Measurements from ENCODE around the gene PDCD11. TPM values are rescaled to one million over a fixed set of nuclear protein-coding genes. Genes with fewer than 3 reads are reported as not detected.
A peak's percentile ranks its signal among the peaks of the same experiment; 100 is the strongest.
"Not testable (repeated sequence)": the region's sequence is repeated elsewhere in the genome, so short reads cannot be mapped to it uniquely, and the experiment has no call there.

The PDCD11 gene
- polyA plus RNA-seq, 1 donor: 23.8 TPM

DNA sequence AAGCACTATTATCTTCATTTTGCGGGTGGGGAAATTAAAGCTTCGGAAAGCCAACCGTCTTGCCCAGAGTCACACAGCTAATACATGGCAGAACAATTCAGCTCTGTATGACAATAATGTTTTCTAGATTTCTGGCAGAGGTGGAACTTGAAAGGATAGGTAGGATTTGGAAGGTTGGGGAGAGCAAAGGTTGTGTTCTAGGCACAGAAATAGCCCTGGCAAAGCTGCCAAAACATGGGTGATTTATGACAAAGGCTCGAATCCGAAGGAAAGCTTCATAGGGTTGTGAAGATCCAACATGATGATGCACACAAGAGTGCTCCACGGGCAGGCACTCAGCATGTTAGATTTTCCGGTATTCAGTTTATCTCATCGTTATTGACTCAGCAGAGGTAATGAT is 19.2 kb downstream of the PDCD11 start:
- no peaks in the 10 kb centered on the region for H3K9me3 ChIP-seq (ENCODE audit: control insufficient read depth, low read depth, low read length)
- peaks cover 6% of the 10 kb centered on the region for H3K4me1 ChIP-seq (ENCODE audit: control insufficient read depth, insufficient read depth, low read length)
- H3K27ac ChIP-seq (ENCODE audit: low read length): no peak overlapping the region
- DNase-seq: no peak
- WGBS (ENCODE audit: insufficient coverage, low lambda C conversion rate): 100% methylated on average over 1 of the region's 8 CpGs
- no peaks in the 10 kb centered on the region for H3K27me3 ChIP-seq (ENCODE audit: control insufficient read depth, insufficient read depth, low read length)
- no peak overlapping the region for H3K4me3 ChIP-seq (ENCODE audit: low read length)
- peaks cover 88% of the 10 kb centered on the region for H3K36me3 ChIP-seq (ENCODE audit: control insufficient read depth, insufficient read depth, low read length)

DNA sequence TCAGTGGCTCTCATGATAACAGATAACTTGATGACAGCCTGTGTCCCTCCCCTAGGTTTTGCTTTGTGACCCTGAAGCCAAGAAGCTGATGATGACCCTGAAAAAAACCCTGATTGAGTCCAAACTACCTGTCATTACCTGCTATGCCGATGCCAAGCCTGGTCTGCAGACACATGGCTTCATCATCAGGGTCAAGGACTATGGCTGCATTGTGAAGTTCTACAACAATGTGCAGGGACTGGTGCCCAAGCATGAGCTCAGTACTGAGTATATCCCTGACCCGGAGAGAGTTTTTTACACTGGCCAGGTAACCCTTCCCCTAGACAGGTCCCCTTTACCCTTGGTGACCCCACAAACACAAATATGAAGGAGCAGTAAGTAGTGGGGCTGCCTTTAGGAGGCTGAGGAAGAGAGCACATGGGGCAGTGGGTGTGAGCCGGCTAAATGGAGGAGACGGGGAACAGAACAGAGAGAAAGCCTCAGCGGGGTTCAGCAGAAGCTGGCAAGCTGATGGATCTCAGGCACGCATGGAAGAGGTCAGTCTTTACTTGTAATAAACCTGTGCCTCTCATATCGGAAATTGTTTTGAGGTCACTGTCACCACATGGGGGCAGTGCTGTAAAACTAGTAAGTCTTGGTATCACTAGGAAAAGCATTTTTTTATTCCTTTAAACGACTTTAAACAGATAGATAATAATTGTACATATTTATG is 20.2 kb downstream of the PDCD11 start:
- no peaks in the 10 kb centered on the region for H3K9me3 ChIP-seq (ENCODE audit: control insufficient read depth, low read depth, low read length)
- peak; percentile 48 to 53 for DNase-seq
- 39% methylated on average over 3 of the region's 8 CpGs for WGBS (ENCODE audit: insufficient coverage, low lambda C conversion rate)
- H3K27ac ChIP-seq (ENCODE audit: low read length): no peak overlapping the region
- no peak overlapping the region for H3K4me3 ChIP-seq (ENCODE audit: low read length)
- H3K4me1 ChIP-seq (ENCODE audit: control insufficient read depth, insufficient read depth, low read length): peaks cover 6% of the 10 kb centered on the region
- peaks cover 87% of the 10 kb centered on the region for H3K36me3 ChIP-seq (ENCODE audit: control insufficient read depth, insufficient read depth, low read length)
- no peaks in the 10 kb centered on the region for H3K27me3 ChIP-seq (ENCODE audit: control insufficient read depth, insufficient read depth, low read length)

DNA sequence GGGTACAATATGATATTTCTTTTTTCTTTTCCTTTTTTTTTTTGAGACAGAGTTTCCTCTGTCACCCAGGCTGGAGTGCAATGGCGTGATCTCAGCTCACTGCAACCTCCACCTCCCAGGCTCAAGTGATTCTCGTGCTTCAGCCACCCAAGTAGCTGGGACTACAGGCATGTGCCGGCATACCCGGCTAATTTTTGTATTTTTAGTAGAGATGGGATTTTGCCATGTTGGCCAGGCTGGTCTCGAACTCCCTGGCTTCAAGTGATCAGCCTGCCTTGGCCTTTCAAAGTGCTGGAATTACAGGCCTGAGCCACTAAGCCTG is 20.7 kb downstream of the PDCD11 start:
- H3K36me3 ChIP-seq (ENCODE audit: control insufficient read depth, insufficient read depth, low read length): peaks cover 85% of the 10 kb centered on the region
- H3K4me1 ChIP-seq (ENCODE audit: control insufficient read depth, insufficient read depth, low read length); H3K4me3 ChIP-seq (ENCODE audit: low read length); DNase-seq; H3K27me3 ChIP-seq (ENCODE audit: control insufficient read depth, insufficient read depth, low read length); H3K9me3 ChIP-seq (ENCODE audit: control insufficient read depth, low read depth, low read length); H3K27ac ChIP-seq (ENCODE audit: low read length): not testable (repeated sequence)
- no CpG with 5 or more reads among the region's 5 CpGs for WGBS (ENCODE audit: insufficient coverage, low lambda C conversion rate)

DNA sequence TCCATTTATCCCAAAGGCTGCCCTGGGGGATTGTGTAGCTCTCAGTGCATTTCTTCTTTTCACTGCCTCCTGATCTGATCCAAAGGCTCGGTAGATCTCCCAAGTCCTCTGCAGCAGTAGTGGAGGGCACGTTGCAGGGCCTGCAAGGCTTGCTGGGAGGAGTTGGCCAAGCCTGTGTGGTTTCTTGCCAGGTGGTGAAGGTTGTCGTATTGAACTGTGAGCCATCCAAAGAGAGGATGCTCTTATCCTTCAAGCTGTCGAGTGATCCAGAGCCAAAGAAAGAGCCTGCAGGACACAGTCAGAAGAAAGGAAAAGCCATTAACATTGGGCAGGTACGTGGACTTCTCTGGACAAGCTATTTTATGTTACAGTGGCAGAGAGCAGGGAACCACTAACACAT is 21.2 kb downstream of the PDCD11 start:
- Histone ChIP-seq H3K27me3 (ENCODE audit: control insufficient read depth, insufficient read depth, low read length) (no peaks in the 10 kb centered on the region), H3K27ac (ENCODE audit: low read length) (no peak overlapping the region), H3K36me3 (ENCODE audit: control insufficient read depth, insufficient read depth, low read length) (peaks cover 85% of the 10 kb centered on the region), H3K9me3 (ENCODE audit: control insufficient read depth, low read depth, low read length) (no peaks in the 10 kb centered on the region), H3K4me3 (ENCODE audit: low read length) (no peak overlapping the region), H3K4me1 (ENCODE audit: control insufficient read depth, insufficient read depth, low read length) (peaks cover 6% of the 10 kb centered on the region)
- no peak for DNase-seq
- no CpG with 5 or more reads among the region's 5 CpGs for WGBS (ENCODE audit: insufficient coverage, low lambda C conversion rate)

DNA sequence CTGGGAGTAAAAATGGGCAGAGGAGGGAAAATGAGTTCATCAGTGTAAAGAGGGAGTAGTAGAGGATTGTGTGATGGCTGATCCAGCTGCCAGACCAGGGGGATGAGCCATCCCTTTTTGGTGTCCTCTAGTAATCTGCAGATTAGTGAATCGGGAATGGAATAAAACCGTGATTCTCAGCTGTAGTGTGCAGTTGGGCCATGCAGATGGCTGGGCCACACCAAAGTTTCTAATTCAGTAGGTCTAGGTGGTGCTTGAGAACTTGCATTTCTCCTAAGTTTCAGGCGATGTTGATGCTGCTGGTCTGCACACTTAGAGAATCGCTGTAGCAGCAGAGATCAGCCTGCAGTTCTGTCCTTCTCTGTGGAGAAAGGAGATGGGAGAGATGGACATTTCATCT is 22.7 kb downstream of the PDCD11 start:
- Histone ChIP-seq H3K36me3 (ENCODE audit: control insufficient read depth, insufficient read depth, low read length) (peaks cover 85% of the 10 kb centered on the region), H3K27ac (ENCODE audit: low read length) (no peak overlapping the region), H3K4me1 (ENCODE audit: control insufficient read depth, insufficient read depth, low read length) (peaks cover 3% of the 10 kb centered on the region), H3K27me3 (ENCODE audit: control insufficient read depth, insufficient read depth, low read length) (no peaks in the 10 kb centered on the region), H3K9me3 (ENCODE audit: control insufficient read depth, low read depth, low read length) (no peaks in the 10 kb centered on the region), H3K4me3 (ENCODE audit: low read length) (no peak overlapping the region)
- WGBS (ENCODE audit: insufficient coverage, low lambda C conversion rate): no CpG with 5 or more reads among the region's 4 CpGs
- no peak for DNase-seq

DNA sequence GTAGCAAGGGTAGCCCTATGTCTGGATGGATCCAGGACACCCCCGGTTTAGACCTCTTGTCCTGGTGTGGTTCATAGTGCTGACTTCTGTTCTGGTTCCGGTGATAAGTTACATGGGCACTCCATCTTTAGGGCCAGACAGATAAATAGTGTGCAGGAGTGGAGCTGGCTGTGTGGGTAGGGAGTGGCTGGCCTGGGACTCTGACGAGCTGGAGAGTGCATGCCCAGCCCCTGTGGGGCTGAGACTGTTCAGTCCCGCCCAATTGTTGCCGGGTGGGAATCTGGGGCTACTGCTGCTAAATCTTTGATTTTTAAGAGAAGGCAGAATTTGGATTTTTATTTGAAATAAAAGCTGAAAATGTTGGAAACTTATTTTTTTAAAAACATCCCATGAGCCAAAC is 27.3 kb downstream of the PDCD11 start:
- no peaks in the 10 kb centered on the region for H3K27me3 ChIP-seq (ENCODE audit: control insufficient read depth, insufficient read depth, low read length)
- H3K4me1 ChIP-seq (ENCODE audit: control insufficient read depth, insufficient read depth, low read length): no peaks in the 10 kb centered on the region
- no peak overlapping the region for H3K4me3 ChIP-seq (ENCODE audit: low read length)
- H3K27ac ChIP-seq (ENCODE audit: low read length): no peak overlapping the region
- no peaks in the 10 kb centered on the region for H3K9me3 ChIP-seq (ENCODE audit: control insufficient read depth, low read depth, low read length)
- peaks cover 84% of the 10 kb centered on the region for H3K36me3 ChIP-seq (ENCODE audit: control insufficient read depth, insufficient read depth, low read length)
- no peak for DNase-seq
- no CpG with 5 or more reads among the region's 5 CpGs for WGBS (ENCODE audit: insufficient coverage, low lambda C conversion rate)

DNA sequence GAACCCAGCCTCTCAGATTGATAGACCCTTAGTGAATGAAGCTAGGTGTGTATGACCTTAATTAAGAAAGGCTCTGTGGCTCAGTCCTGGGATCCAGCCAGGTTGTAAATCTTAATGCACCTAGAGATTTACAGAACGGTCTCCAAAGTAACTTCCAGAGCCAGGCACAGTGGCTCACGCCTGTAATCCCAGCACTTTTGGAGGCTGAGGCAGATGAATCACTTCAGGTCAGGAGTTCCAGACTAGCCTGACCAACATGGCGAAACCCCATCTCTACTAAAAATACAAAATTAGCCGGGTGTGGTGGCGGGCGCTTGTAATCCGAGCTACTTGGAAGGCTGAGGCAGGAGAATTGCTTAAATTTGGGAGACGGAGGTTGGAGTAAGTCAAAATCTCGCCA is 31.4 kb downstream of the PDCD11 start:
- Histone ChIP-seq H3K4me1 (ENCODE audit: control insufficient read depth, insufficient read depth, low read length) (no peaks in the 10 kb centered on the region), H3K4me3 (ENCODE audit: low read length) (no peak overlapping the region), H3K27me3 (ENCODE audit: control insufficient read depth, insufficient read depth, low read length) (no peaks in the 10 kb centered on the region), H3K27ac (ENCODE audit: low read length) (no peak overlapping the region), H3K9me3 (ENCODE audit: control insufficient read depth, low read depth, low read length) (no peaks in the 10 kb centered on the region), H3K36me3 (ENCODE audit: control insufficient read depth, insufficient read depth, low read length) (peaks cover 73% of the 10 kb centered on the region)
- 100% methylated on average over 4 of the region's 9 CpGs for WGBS (ENCODE audit: insufficient coverage, low lambda C conversion rate)
- DNase-seq: no peak

DNA sequence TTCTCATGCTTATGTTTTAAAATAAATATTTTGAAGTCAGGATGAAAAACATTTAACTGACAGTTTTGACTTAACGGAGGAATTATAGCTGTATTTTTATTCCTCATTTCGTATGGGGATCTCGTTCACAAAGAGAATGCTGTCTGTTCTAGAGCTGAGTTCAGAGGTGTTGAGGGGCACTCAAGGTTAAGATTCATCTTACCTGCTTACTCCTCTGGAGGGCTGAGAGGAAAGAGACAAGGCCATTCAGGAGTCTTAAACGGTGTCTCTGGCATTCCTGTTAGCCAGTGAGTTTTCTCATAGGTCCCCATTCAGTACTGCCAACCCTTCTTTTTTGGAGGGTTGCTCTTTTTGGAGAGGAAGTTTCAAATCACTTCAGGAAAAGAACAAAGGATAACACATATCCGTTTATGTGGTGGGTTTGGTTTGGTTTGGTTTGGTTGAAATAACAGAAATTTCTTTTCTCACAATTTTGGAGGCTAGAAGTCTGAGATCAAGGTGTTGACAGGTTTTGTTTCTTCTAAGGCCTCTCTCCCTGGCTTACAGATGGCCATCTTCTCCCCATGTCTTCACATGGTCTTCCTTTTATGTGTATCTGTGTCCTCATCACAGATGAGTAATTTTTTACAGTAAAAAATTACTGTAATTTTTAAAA is 32.7 kb downstream of the PDCD11 start:
- Histone ChIP-seq H3K27me3 (ENCODE audit: control insufficient read depth, insufficient read depth, low read length) (no peaks in the 10 kb centered on the region), H3K36me3 (ENCODE audit: control insufficient read depth, insufficient read depth, low read length) (peaks cover 73% of the 10 kb centered on the region), H3K9me3 (ENCODE audit: control insufficient read depth, low read depth, low read length) (no peaks in the 10 kb centered on the region), H3K4me1 (ENCODE audit: control insufficient read depth, insufficient read depth, low read length) (no peaks in the 10 kb centered on the region), H3K4me3 (ENCODE audit: low read length) (no peak overlapping the region), H3K27ac (ENCODE audit: low read length) (no peak overlapping the region)
- no peak for DNase-seq
- whole genome bisulfite sequencing (ENCODE audit: insufficient coverage, low lambda C conversion rate): 92% methylated on average over 2 of the region's 5 CpGs

DNA sequence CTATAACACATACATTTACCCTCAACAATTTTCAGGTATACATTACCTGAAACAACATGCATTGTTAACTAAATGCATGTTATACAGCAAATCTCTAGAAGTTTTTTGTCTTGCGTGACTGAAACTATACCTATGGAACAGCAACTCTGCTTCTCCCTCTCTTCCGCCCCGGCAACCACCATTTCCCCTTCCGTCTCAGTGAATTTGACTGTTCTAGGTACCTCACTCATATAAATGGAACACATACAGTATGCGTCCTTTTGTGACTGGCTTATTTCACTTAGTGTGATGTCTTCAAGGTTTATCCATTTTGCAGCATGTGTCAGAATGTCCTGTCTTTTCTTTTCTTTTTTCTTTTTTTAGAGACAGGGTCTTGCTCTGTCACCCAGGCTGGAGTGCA is 33.2 kb downstream of the PDCD11 start:
- H3K27ac ChIP-seq (ENCODE audit: low read length): no peak overlapping the region
- no peaks in the 10 kb centered on the region for H3K4me1 ChIP-seq (ENCODE audit: control insufficient read depth, insufficient read depth, low read length)
- 86% methylated on average over 1 of the region's 5 CpGs for WGBS (ENCODE audit: insufficient coverage, low lambda C conversion rate)
- no peaks in the 10 kb centered on the region for H3K9me3 ChIP-seq (ENCODE audit: control insufficient read depth, low read depth, low read length)
- DNase-seq: no peak
- no peak overlapping the region for H3K4me3 ChIP-seq (ENCODE audit: low read length)
- H3K36me3 ChIP-seq (ENCODE audit: control insufficient read depth, insufficient read depth, low read length): peaks cover 73% of the 10 kb centered on the region
- H3K27me3 ChIP-seq (ENCODE audit: control insufficient read depth, insufficient read depth, low read length): no peaks in the 10 kb centered on the region

DNA sequence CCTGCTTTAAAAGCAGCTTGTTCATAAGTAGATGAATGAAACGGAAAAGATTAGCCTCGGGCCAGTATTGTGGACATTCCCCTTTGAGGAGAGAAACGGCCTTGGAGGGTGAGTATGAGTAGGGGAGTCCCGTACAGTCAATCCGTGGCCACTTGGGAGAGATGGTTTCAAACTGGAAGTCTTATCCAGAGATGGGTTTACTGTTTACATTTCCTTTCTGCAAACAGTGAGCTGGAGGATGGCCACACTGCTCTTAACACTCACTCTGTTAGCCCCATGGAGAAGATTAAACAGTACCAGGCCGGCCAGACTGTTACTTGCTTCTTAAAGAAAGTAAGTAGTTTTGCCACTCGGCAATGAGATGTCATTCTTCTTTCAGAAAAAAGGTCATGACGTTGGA is 35.5 kb downstream of the PDCD11 start:
- H3K36me3 ChIP-seq (ENCODE audit: control insufficient read depth, insufficient read depth, low read length): peaks cover 70% of the 10 kb centered on the region
- WGBS (ENCODE audit: insufficient coverage, low lambda C conversion rate): 48% methylated on average over 4 of the region's 8 CpGs
- DNase-seq: no peak

DNA sequence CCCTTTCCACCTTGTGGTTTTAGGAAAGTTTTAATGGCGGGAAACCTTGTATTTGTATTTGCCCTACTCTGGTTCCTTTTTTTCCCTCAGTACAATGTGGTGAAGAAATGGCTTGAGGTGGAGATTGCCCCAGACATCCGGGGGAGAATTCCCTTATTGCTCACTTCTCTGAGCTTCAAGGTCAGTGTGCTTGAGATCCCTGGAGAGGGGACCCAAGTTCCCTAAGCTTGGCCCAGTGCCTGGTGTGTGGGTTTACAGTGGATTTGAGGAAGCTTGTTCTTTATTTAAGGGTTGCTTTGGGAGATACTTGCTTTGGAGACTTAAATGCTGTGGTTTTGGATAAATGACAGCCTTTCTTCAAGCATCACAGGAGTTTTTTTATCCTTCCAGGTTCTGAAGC is 37.4 kb downstream of the PDCD11 start:
- Histone ChIP-seq H3K4me1 (ENCODE audit: control insufficient read depth, insufficient read depth, low read length) (no peaks in the 10 kb centered on the region), H3K36me3 (ENCODE audit: control insufficient read depth, insufficient read depth, low read length) (peaks cover 71% of the 10 kb centered on the region), H3K27me3 (ENCODE audit: control insufficient read depth, insufficient read depth, low read length) (no peaks in the 10 kb centered on the region), H3K27ac (ENCODE audit: low read length) (no peak overlapping the region), H3K4me3 (ENCODE audit: low read length) (no peak overlapping the region), H3K9me3 (ENCODE audit: control insufficient read depth, low read depth, low read length) (no peaks in the 10 kb centered on the region)
- DNase-seq: no peak
- WGBS (ENCODE audit: insufficient coverage, low lambda C conversion rate): no CpG with 5 or more reads among the region's 2 CpGs

More for the DNA sequence above, 35.5 kb downstream of the PDCD11 start:
- H3K27me3 ChIP-seq (ENCODE audit: control insufficient read depth, insufficient read depth, low read length): no peaks in the 10 kb centered on the region
- no peak overlapping the region for H3K27ac ChIP-seq (ENCODE audit: low read length)
- no peak overlapping the region for H3K4me3 ChIP-seq (ENCODE audit: low read length)
- H3K9me3 ChIP-seq (ENCODE audit: control insufficient read depth, low read depth, low read length): no peaks in the 10 kb centered on the region
- H3K4me1 ChIP-seq (ENCODE audit: control insufficient read depth, insufficient read depth, low read length): no peaks in the 10 kb centered on the region
